ENCODE data around the gene ABHD16A.

ABHD16A gene

GRCh38 chr6:31732029-31732428 lies 28.9 kb upstream of the ABHD16A start:
- DNase-seq (ENCODE audit: low spot score) (no peak), FAIRE-seq (no peak)

DNA sequence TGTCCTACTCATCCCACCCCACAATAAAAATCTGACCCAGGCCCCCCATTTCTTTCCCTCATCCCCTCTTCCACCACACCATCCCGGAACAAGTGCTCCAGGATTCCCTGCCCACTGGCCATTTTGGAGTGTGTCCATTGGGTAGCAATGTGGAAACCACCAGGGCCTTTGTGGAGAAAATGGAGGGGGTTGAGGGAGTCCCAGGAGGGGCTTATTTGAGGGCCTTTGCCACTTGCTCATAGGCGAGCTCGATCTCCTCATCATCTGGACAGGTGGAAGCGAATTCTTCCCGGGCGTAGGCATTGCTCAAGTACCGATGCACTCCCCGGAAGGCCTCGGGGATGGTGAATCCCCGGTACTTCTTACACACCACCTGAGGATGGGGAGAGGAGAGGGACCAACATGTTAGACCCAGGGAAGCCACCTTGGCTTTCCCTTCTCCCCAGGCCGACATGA lies 27.5 kb upstream of the ABHD16A start:
- no peak for FAIRE-seq
- no peak for DNase-seq (ENCODE audit: low spot score)

DNA sequence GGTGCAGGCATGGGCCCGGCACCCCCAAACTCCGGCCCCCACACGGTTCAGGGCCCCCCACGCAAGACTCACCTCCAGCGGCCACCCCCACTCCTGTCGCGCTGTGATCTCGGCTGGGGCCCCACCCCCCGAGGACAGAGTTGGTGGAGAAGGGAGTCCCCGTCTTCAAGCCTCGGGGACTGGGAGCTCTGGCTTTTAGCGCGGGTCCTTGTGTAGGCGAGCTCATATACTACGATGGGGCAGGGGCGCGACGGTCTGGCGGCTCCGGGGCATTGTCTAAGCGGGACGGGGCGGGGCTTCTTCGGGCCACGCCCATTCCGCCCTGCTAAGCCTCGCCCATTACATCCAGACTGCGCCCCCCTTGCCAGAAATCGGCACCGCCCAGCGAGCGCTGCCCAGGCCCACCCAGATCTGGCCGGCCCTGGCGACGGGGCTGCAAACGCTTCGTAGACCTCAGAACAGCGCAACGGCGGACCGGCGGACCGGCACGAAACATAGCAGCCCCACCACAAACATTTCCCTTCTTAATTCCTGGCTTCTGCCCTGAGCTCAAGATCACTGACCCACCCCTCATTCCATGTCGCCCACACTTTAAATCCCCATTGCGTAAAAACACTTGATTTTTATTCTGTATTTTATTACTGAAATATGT lies 27.0 kb upstream of the ABHD16A start:
- FAIRE-seq (no peak), DNase-seq (ENCODE audit: low spot score) (peak; percentile 55)

- peak; percentile 53 for DNase-seq (ENCODE audit: low spot score)
- FAIRE-seq, result no peak
These were observed 26.4 kb upstream of the ABHD16A start for GRCh38 chr6:31729515-31729978.

- FAIRE-seq (no peak), DNase-seq (ENCODE audit: low spot score) (no peak)
These were observed 25.8 kb upstream of the ABHD16A start, which contains the start of gene DDAH2 for GRCh38 chr6:31728767-31729514. Gene DDAH2 (minus strand): TSS chr6:31729299. CDS start chr6:31729161, 138 bp downstream.

DNA sequence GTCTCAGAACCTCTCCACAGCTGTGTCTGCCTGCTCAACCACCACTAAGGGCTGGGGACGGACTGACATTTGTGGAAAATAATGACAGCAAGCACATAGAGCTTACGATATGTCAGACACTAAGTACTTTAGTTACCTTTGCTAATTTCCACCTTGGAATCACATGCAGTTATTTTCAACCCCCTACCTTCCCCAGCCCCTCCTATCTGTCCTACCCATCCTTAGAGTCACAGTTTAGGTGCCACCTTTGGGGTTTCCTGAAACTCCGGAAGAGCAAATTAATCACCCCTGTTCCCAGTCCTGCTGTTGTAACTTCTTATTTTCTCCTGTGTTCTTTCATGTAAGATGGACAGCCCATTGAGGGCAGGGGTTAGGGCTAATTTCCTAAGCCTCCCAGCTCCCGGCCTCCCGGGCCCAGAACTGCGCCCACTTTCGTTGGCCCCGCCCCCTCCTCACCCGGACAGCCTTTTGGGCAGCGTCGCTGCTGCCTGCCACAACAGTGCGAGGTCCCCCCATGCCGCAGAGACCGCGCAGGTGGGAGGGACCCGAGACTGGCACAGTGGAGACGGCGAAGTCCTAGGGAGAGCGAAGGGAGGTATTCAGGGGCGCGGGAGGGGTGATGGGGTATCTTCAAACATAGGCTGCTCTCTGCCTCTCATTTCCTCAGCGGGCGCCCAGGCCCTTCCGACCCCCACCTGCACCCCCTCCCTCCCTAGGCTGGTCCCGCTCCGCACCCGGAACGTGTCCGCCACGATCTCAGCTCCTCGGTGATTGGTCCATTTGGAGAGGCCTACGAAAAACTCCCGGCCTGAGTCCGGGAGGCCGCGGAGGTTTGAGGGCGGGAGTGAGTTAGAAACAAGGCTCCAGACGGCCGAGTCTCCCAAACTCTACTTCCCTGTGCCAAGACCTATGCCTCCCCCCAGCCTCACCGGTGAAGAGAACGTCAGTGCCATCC lies 24.9 kb upstream of the ABHD16A start:
- FAIRE-seq (no peak), DNase-seq (ENCODE audit: low spot score) (no peak)

DNA sequence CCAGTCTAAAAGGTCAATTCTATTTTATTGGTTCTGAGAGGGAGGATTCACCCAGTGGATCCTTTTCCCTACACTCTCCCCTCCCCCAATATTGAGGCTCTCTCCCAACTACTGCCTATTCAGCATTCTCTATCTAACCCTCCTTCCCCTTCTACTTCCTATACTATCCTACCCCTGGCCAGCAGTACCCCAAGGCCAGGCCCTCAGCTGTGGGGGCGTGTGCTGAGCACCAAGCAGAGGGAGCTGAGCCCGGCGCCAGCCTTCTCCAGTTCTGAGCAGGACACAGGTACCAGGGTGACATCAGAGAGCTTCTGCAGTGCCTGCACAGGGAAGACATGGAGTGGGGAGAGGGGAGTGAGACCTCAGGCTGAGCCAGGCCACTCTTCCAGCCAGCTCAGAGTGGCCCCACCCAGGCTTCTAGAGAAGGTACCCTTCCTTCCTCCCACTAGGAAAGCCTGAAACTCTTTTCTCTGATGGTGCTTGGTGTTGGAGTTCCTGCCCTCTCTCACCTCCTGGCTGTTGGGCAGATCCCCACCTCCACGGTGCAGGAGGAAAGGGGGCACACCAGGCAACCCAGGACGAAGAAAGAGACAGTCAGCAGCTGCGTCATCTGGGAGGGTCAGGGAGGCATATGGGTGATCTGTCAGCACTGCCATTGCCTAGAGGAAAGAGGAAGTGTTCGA lies 24.1 kb upstream of the ABHD16A start:
- DNase-seq (ENCODE audit: low spot score), result no peak
- no peak for FAIRE-seq

- no peak for FAIRE-seq
- DNase-seq (ENCODE audit: low spot score), result no peak
These were observed 22.6 kb upstream of the ABHD16A start for GRCh38 chr6:31725502-31726350.

GRCh38 chr6:31723980-31724691 lies 21.0 kb upstream of the ABHD16A start:
- DNase-seq (ENCODE audit: low spot score), result no peak
- FAIRE-seq, result no peak

DNA sequence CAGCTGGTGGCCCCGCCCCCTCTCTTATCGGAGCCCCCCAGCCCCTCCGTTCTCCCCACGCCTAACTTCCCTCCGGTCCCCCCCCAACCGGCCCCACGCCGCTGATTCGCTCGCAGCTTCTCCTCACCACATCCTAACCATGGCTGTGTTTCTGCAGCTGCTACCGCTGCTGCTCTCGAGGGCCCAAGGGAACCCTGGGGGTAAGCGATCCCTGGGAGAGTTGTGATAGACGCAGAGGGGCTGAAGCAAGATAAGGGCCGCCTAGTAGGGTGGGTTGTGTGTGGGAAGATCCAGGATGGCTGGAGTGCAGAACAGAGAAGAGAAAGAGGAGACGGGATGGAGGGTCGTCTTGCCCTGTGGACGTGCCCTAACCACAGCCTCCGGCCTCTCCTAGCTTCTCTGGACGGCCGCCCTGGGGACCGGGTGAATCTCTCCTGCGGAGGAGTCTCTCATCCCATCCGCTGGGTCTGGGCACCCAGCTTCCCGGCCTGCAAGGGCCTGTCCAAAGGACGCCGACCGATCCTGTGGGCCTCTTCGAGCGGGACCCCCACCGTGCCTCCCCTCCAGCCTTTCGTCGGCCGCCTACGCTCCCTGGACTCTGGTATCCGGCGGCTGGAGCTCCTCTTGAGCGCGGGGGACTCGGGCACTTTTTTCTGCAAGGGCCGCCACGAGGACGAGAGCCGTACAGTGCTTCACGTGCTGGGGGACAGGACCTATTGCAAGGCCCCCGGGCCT lies 20.3 kb upstream of the ABHD16A start, which contains the start of gene MPIG6B:
Gene MPIG6B, plus strand, starts transcription at position 129 of the 735 bp plus-strand sequence. Its CDS starts 11 bp downstream, at position 140.
- FAIRE-seq (no peak), DNase-seq (ENCODE audit: low spot score) (no peak)

- FAIRE-seq (no peak), DNase-seq (ENCODE audit: low spot score) (no peak)
These were observed 19.0 kb upstream of the ABHD16A start for GRCh38 chr6:31722173-31722572.

DNA sequence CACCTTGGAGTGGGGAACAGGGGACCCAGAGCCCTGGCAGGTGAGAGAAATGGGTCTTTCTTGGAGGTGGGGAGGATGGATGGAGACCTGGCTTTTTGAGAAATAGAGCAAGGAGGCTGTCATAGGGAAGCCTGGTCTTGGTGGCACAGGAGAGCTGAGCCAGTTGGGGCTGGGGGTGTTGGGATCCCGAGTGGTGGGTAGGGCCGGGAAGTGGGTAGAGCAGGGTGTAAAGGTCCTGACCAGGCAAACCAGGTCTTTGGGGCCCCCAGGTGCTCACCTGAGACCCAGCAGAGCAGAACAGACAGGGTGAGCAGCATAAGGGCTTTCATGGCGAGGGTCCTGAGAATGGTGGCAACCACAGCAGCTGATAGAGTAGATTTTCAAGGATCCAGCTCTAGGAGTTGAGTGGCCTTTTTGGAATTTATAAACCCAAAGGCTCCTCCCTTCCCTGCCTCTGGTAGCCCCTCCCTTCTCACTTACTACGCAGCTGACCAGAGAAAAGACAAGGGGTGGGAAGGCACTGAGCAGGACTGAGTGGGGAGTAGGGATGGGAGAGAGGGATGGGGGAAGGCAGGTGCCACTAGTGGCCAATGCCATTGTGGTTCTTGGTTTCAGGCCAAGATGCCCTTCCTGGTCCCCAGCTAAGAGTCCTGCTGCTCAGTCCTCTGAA lies 18.4 kb upstream of the ABHD16A start, which contains the start of gene LY6G6C:
Gene LY6G6C, minus strand, starts transcription at position 396 of the 670 bp plus-strand sequence. Its CDS starts 67 bp downstream, at position 329.
- FAIRE-seq (no peak), DNase-seq (ENCODE audit: low spot score) (no peak)

- DNase-seq (ENCODE audit: low spot score) (no peak), FAIRE-seq (no peak)
These were observed 17.2 kb upstream of the ABHD16A start for GRCh38 chr6:31720196-31720770.

- no peak for FAIRE-seq
- DNase-seq (ENCODE audit: low spot score), result no peak
These were observed 15.9 kb upstream of the ABHD16A start for GRCh38 chr6:31719001-31719400.

DNA sequence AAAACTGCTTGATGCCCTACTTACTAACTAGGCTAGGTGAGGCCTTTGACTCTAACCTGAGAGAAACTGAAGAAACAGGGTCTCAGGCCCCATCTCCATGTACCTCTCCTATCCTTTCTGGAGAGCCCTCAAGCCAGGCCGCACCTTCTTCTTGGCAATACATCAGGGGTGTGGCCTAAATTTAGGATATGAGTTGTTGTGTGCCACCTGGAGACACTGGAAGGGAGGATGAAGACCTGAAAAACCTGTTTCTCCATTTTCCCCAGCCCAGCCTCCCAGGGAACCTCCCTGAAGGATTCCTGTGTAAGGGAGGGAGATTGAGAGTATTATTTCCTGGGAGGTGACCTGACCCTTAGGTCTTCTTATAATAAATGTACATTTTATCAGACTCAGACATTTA lies 15.1 kb upstream of the ABHD16A start:
- DNase-seq (ENCODE audit: low spot score), result no peak

GRCh38 chr6:31717499-31718222 lies 14.5 kb upstream of the ABHD16A start:
- FAIRE-seq (no peak), DNase-seq (ENCODE audit: low spot score) (no peak)

More for the DNA sequence above, 15.1 kb upstream of the ABHD16A start:
- no peak for FAIRE-seq

Measured in RCC 7860 (cell line).